Body of pancreas (tissue), 4 donors: Measurements from ENCODE around the gene CRAMP1. TPM values are rescaled to one million over a fixed set of nuclear protein-coding genes. Genes with fewer than 3 reads are reported as not detected.

Experiments used
- ATAC-seq: fragments of 150-250 bp; one replicate; pipeline ENCODE4 v1.9.1; 2016
- DNase-seq, 4 donors: peaks; one replicate each; pipeline ENCODE4 v3.0.0-alpha.2; 2019
- H3K27ac ChIP-seq, 4 donors: fragments of 200-600 bp; sonication (generic); 1 replicate in 3 of 4; 2 replicates in 1 of 4; pipeline versions ENCODE4 v1.5.1 to v1.6.1; 2016 to 2019; ENCODE audit warnings: mild to moderate bottlenecking in 1 of 4, mixed read lengths in 1 of 4, moderate library complexity in 1 of 4
- H3K27me3 ChIP-seq, 2 donors: fragments of 200-600 bp; sonication (generic); one replicate each; pipeline ENCODE4 v1.6.0; 2016; ENCODE audit warnings: mild to moderate bottlenecking in 1 of 2
- H3K36me3 ChIP-seq, 2 donors: fragments of 200-600 bp; sonication (generic); replicated peaks in 1 of 2; 2 replicates each; pipeline ENCODE4 v1.5.1; 2016; ENCODE audit warnings: low read depth in 2 of 2; ENCODE audit not compliant: insufficient read depth in 1 of 2
- H3K4me1 ChIP-seq: fragments of 200-600 bp; sonication (generic); one replicate; pipeline ENCODE4 v1.6.0; 2016
- H3K4me3 ChIP-seq, 2 donors: fragments of 200-600 bp; sonication (generic); 1 replicate in 1 of 2; 2 replicates in 1 of 2; pipeline ENCODE4 v1.5.1; 2016 to 2019
- H3K9me3 ChIP-seq, 3 donors: fragments of 200-600 bp; sonication (generic); 1 replicate in 2 of 3; 2 replicates in 1 of 3; pipeline ENCODE4 v1.5.1; 2016
- POLR2A ChIP-seq, 3 donors: fragments of 450-650 bp; IDR thresholded peaks; one replicate each; pipeline ENCODE4 v1.6.1; 2016; ENCODE audit warnings: antibody characterized with exemption in 3 of 3, mild to moderate bottlenecking in 2 of 3
- WGBS, 2 donors: methylation state at CpG; one replicate each; pipeline ENCODE4 v1.1.5; 2017; 5-methylcytosine and 5-hydroxymethylcytosine counted together
- intact Hi-C: fragments of 100-400 bp; cut with DNase I; formaldehyde crosslinking; loops from one replicate; pipeline ENCODE4 v1.15.1; 2023
- total RNA-seq, 2 donors: library from RNA; depleted of rRNA; stranded (reverse); fragments of >200 nt; gene quantifications; one replicate each; pipeline ENCODE4 v1.1.0, GENCODE V29; 2016
- TF ChIP-seq, protein P1 (sequence below), 7 experiments: fragments of 450-650 bp in 4 of 7; fragments of 200-600 bp in 3 of 7; sonication (generic) in 3 of 7; IDR thresholded peaks; one replicate each; pipeline ENCODE4 v1.5.1; 2016 to 2019; ENCODE audit warnings: antibody characterized with exemption in 7 of 7

Gene CRAMP1
- total RNA-seq, 2 donors from 2014 or later, result 8.6 to 17.8 TPM

- H3K27me3 ChIP-seq, result no peaks in the 10 kb centered on the region
- peaks cover 30% of the 10 kb centered on the region for H3K4me1 ChIP-seq
- H3K4me3 ChIP-seq, result peak overlapping the region; percentile 63 to 81
- no peak for ATAC-seq
- H3K9me3 ChIP-seq, result no peaks in the 10 kb centered on the region
- DNase-seq, result peak; percentile 28 to 42 (median 32)
- 1 to 6% methylated on average over 11 to 16 of the region's 16 CpGs for WGBS, 2 donors
- TF ChIP-seq POLR2A (IDR thresholded peaks at IDR 0.05), result no peak
- TF ChIP-seq, protein P1, sequence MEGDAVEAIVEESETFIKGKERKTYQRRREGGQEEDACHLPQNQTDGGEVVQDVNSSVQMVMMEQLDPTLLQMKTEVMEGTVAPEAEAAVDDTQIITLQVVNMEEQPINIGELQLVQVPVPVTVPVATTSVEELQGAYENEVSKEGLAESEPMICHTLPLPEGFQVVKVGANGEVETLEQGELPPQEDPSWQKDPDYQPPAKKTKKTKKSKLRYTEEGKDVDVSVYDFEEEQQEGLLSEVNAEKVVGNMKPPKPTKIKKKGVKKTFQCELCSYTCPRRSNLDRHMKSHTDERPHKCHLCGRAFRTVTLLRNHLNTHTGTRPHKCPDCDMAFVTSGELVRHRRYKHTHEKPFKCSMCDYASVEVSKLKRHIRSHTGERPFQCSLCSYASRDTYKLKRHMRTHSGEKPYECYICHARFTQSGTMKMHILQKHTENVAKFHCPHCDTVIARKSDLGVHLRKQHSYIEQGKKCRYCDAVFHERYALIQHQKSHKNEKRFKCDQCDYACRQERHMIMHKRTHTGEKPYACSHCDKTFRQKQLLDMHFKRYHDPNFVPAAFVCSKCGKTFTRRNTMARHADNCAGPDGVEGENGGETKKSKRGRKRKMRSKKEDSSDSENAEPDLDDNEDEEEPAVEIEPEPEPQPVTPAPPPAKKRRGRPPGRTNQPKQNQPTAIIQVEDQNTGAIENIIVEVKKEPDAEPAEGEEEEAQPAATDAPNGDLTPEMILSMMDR (IDR thresholded peaks at IDR 0.05), result no peak
- peak overlapping the region in 3 of 4 donors; percentile 71 to 92 (median 89) for H3K27ac ChIP-seq
- H3K36me3 ChIP-seq, result no peaks in the 10 kb centered on the region
- intact Hi-C loops, result no loop called here
Observed at GRCh38 chr16:1707193-1707790, 95.1 kb downstream of the CRAMP1 start.

- 77 to 84% methylated on average over 14 to 18 of the region's 18 CpGs for WGBS, 2 donors
Observed at GRCh38 chr16:1708083-1708767, 96.1 kb downstream of the CRAMP1 start.

DNA sequence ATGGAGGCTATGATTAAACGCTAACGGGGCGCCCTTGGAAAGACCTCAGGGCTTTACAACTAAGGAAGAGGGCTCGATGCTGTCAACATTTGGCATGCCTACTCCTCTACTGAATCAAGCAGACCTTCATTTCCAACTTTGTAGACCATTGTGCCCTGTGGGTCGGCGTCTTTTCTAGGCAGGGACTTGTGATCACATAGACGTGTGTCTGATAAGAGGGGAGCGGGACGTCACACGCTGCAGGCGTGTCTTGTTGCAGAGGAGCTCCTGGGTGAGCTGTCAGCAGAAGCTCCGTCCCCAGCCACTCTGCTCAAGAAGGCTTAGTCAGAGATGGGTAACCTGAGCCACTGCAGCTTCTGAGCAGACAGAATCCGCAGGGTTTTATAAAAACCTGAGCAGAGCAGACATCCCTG is 96.6 kb downstream of the CRAMP1 start:
- H3K4me3 ChIP-seq, result no peak overlapping the region
- DNase-seq, result no peak
- ATAC-seq, result no peak
- H3K36me3 ChIP-seq, result no peaks in the 10 kb centered on the region
- TF ChIP-seq, protein P1 (IDR thresholded peaks at IDR 0.05), result no peak
- no peak for TF ChIP-seq POLR2A (IDR thresholded peaks at IDR 0.05)
- H3K9me3 ChIP-seq, result no peaks in the 10 kb centered on the region
- H3K4me1 ChIP-seq, result peaks cover 30% of the 10 kb centered on the region
- H3K27me3 ChIP-seq, result no peaks in the 10 kb centered on the region
- H3K27ac ChIP-seq, result peak overlapping the region in 1 of 4 donors; percentile 89
- WGBS, 2 donors, result 73 to 81% methylated on average over 5 to 13 of the region's 13 CpGs
- intact Hi-C loops, result no loop called here

More at GRCh38 chr16:1708083-1708767, 96.1 kb downstream of the CRAMP1 start:
- no peak for TF ChIP-seq POLR2A (IDR thresholded peaks at IDR 0.05)
- TF ChIP-seq, protein P1 (IDR thresholded peaks at IDR 0.05), result no peak
- ATAC-seq, result no peak
- Histone ChIP-seq H3K27ac (peak overlapping the region in 3 of 4 donors; percentile 71 to 92 (median 89)), H3K9me3 (no peaks in the 10 kb centered on the region), H3K36me3 (no peaks in the 10 kb centered on the region), H3K4me1 (peaks cover 30% of the 10 kb centered on the region), H3K27me3 (no peaks in the 10 kb centered on the region), H3K4me3 (no peak overlapping the region)
- no peak for DNase-seq
- intact Hi-C loops, result no loop called here

DNA sequence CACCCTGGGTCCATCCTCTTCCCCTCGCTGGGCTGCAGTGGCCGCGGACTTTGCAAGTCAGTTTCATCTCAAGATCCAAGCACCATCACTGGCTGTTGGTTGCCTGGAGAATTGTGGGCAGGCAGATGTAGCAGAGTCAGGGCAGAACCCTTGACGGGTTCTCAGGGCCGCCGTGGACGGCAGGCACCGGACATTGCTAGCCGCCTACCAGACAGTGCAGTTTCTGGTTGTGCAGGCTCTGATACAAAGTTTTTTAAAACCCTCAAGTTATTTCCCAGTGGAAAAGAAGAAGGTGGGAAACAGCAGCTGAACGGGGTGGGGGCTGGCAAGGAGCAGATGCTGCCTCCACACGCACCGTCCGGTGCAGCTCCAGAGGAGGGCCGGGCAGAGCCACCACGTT is 97.2 kb downstream of the CRAMP1 start:
- no peaks in the 10 kb centered on the region for H3K9me3 ChIP-seq
- intact Hi-C loops, result no loop called here
- 82 to 85% methylated on average over 12 to 15 of the region's 15 CpGs for WGBS, 2 donors

More for the DNA sequence above, 97.2 kb downstream of the CRAMP1 start:
- Histone ChIP-seq H3K4me1 (peaks cover 30% of the 10 kb centered on the region), H3K36me3 (no peaks in the 10 kb centered on the region), H3K27me3 (no peaks in the 10 kb centered on the region), H3K4me3 (no peak overlapping the region), H3K27ac (no peak overlapping the region)
- DNase-seq, result no peak
- TF ChIP-seq, protein P1 (IDR thresholded peaks at IDR 0.05), result no peak
- no peak for TF ChIP-seq POLR2A (IDR thresholded peaks at IDR 0.05)
- ATAC-seq, result no peak
